Right lobe of liver (tissue), 4 donors: ENCODE data around the gene RNPEPL1.

Experiments used
- CTCF ChIP-seq, 4 donors: fragments of 200-600 bp in 3 of 4; fragments of 450-650 bp in 1 of 4; IDR thresholded peaks; one replicate each; pipeline versions ENCODE4 v1.5.1 to v1.8.0; 2016 to 2022; ENCODE audit warnings: antibody characterized with exemption in 4 of 4, mild to moderate bottlenecking in 2 of 4
- POLR2A ChIP-seq: fragments of 450-650 bp; IDR thresholded peaks from one replicate; pipeline ENCODE4 v1.6.1; 2017; ENCODE audit warnings: antibody characterized with exemption, mild to moderate bottlenecking
- donor health status: DM: no; HTN: no; CAD: no.
- donor health status: DM: no; HTN: no; CAD: no.
- donor health status: DM: no; HTN: yes; CAD: no.

- TF ChIP-seq CTCF (IDR thresholded peaks at IDR 0.05) (no peak), POLR2A (no peak)
Measured at GRCh38 chr2:240597054-240597418, 28.8 kb downstream of the RNPEPL1 start.
